ENCODE results near the gene IKZF3.
"Not testable (repeated sequence)": the region's sequence is repeated elsewhere in the genome, so short reads cannot be mapped to it uniquely, and the experiment has no call there.

The IKZF3 gene

GRCh38 chr17:39737760-39738567, 126.1 kb downstream of the IKZF3 start, which contains the start of gene GRB7:
Gene GRB7 (plus strand): TSS chr17:39737938. CDS start chr17:39742302, 4,364 bp downstream.
- no peak for DNase-seq

- DNase-seq = no peak
Observed at GRCh38 chr17:39737206-39737759, 126.8 kb downstream of the IKZF3 start.

- peak; percentile 15 for DNase-seq
Observed at GRCh38 chr17:39736319-39737165, 127.6 kb downstream of the IKZF3 start.

- no peak for DNase-seq
Observed at GRCh38 chr17:39735882-39736281, 128.2 kb downstream of the IKZF3 start.

GRCh38 chr17:39732586-39732985, 131.5 kb downstream of the IKZF3 start:
- no peak for DNase-seq

- DNase-seq = peak; percentile 80
Observed at GRCh38 chr17:39730095-39730921, 133.8 kb downstream of the IKZF3 start, which contains the start of gene MIEN1. Gene MIEN1 (minus strand): TSS chr17:39730532. CDS start chr17:39730495, 37 bp downstream.

GRCh38 chr17:39729280-39729851, 134.7 kb downstream of the IKZF3 start:
- DNase-seq = no peak

GRCh38 chr17:39727556-39727955, 136.6 kb downstream of the IKZF3 start:
- no peak for DNase-seq

GRCh38 chr17:39726617-39727016, 137.5 kb downstream of the IKZF3 start:
- no peak for DNase-seq

GRCh38 chr17:39725923-39726322, 138.2 kb downstream of the IKZF3 start:
- DNase-seq = not testable (repeated sequence)

GRCh38 chr17:39724731-39725130, 139.4 kb downstream of the IKZF3 start:
- DNase-seq = no peak

- DNase-seq = no peak
Observed at GRCh38 chr17:39722965-39723848, 140.9 kb downstream of the IKZF3 start.

- no peak for DNase-seq
Observed at GRCh38 chr17:39722104-39722503, 142.0 kb downstream of the IKZF3 start.

- no peak for DNase-seq
Observed at GRCh38 chr17:39719563-39720355, 144.4 kb downstream of the IKZF3 start.

- no peak for DNase-seq
Observed at GRCh38 chr17:39717660-39718059, 146.5 kb downstream of the IKZF3 start.

GRCh38 chr17:39716879-39717536, 147.1 kb downstream of the IKZF3 start:
- DNase-seq = no peak

- DNase-seq = no peak
Observed at GRCh38 chr17:39716073-39716818, 147.9 kb downstream of the IKZF3 start.

- DNase-seq = no peak
Observed at GRCh38 chr17:39715375-39716072, 148.6 kb downstream of the IKZF3 start.

All from fibroblast of skin of right quadriceps (primary cell).